ENCODE measurements around the gene OSBP. TPM values are rescaled to one million over a fixed set of nuclear protein-coding genes. Genes with fewer than 3 reads are reported as not detected.

The OSBP gene
- polyA plus RNA-seq, 3 donors: 9.8 to 15.3 (median 11.9) TPM

GRCh38 chr11:59559886-59560285 lies 55.7 kb downstream of the OSBP start:
- Mint-ChIP-seq H3K27me3 (ENCODE audit: low read depth in 3 of 3) (peaks cover 34 to 45% (median 40%) of the 10 kb centered on the region in 3 donors), H3K36me3 (peaks cover 0 to 3% of the 10 kb centered on the region in 2 donors), H3K9me3 (peaks cover 0 to 11% (median 2%) of the 10 kb centered on the region in 7 donors), H3K4me1 (peaks cover 53% of the 10 kb centered on the region), H3K4me3 (peak overlapping the region; percentile 85 to 98), H3K27ac (no peak overlapping the region)
- H3K79me2 ChIP-seq (ENCODE audit: insufficient read depth, low read length): no peaks in the 10 kb centered on the region
- H2AFZ ChIP-seq (ENCODE audit: insufficient read depth, low read depth, low read length, poor library complexity, severe bottlenecking): no peak overlapping the region
- no peak for TF ChIP-seq CTCF (IDR thresholded peaks at IDR 0.05)
- 73% methylated on average over 7 of the region's 8 CpGs for WGBS (ENCODE audit: insufficient coverage)
- intact Hi-C loops (cut with micrococcal nuclease): loop anchor here in 1 of 2 donors (10.0 kb wide), 1 partner anchor 105 kb away; the partner anchor contains the start of gene PATL1
- no peak for DNase-seq
- H3K36me3 ChIP-seq (replicated peaks in 1 of 2; ENCODE audit: control insufficient read depth in 1 of 2, insufficient read depth in 2 of 2, low read length in 2 of 2): no peaks in the 10 kb centered on the region
- peaks cover 42 to 51% of the 10 kb centered on the region in 2 donors for H3K4me1 ChIP-seq (ENCODE audit: control insufficient read depth in 1 of 2, insufficient read depth in 2 of 2, low read length in 2 of 2)
- peak overlapping the region; percentile 49 for H3K9ac ChIP-seq (ENCODE audit: insufficient read depth, low read length, poor library complexity, severe bottlenecking)
- no peaks in the 10 kb centered on the region for H4K20me1 ChIP-seq (ENCODE audit: insufficient read depth, low read length)
- peaks cover 16 to 35% of the 10 kb centered on the region in 2 donors for H3K27me3 ChIP-seq (ENCODE audit: control insufficient read depth in 2 of 2, insufficient read depth in 2 of 2, low read length in 2 of 2)
- H3K27ac ChIP-seq (ENCODE audit: low read depth in 1 of 2, low read length in 2 of 2): no peak overlapping the region
- H3K9me3 ChIP-seq (replicated peaks in 1 of 2; ENCODE audit: control insufficient read depth in 1 of 2, insufficient read depth in 1 of 2, low read length in 2 of 2): no peaks in the 10 kb centered on the region
- H3K4me3 ChIP-seq (replicated peaks in 1 of 3; ENCODE audit: low read depth in 2 of 3, low read length in 3 of 3): peak overlapping the region in 2 of 3 experiments; percentile 80 to 86
- H3K4me2 ChIP-seq (replicated peaks; ENCODE audit: extremely low read depth, low read length, poor library complexity, severe bottlenecking): peak overlapping the region; percentile 88

- Histone ChIP-seq H3K27ac (ENCODE audit: low read depth in 1 of 2, low read length in 2 of 2) (no peak overlapping the region), H3K4me2 (replicated peaks; ENCODE audit: extremely low read depth, low read length, poor library complexity, severe bottlenecking) (peak overlapping the region; percentile 72), H3K36me3 (replicated peaks in 1 of 2; ENCODE audit: control insufficient read depth in 1 of 2, insufficient read depth in 2 of 2, low read length in 2 of 2) (no peaks in the 10 kb centered on the region), H3K27me3 (ENCODE audit: control insufficient read depth in 2 of 2, insufficient read depth in 2 of 2, low read length in 2 of 2) (peaks cover 16 to 35% of the 10 kb centered on the region in 2 donors), H3K4me3 (replicated peaks in 1 of 3; ENCODE audit: low read depth in 2 of 3, low read length in 3 of 3) (peak overlapping the region in 1 of 3 experiments; percentile 64), H3K9ac (ENCODE audit: insufficient read depth, low read length, poor library complexity, severe bottlenecking) (no peak overlapping the region), H4K20me1 (ENCODE audit: insufficient read depth, low read length) (no peaks in the 10 kb centered on the region), H3K4me1 (ENCODE audit: control insufficient read depth in 1 of 2, insufficient read depth in 2 of 2, low read length in 2 of 2) (peaks cover 44 to 58% of the 10 kb centered on the region in 2 donors), H2AFZ (ENCODE audit: insufficient read depth, low read depth, low read length, poor library complexity, severe bottlenecking) (no peak overlapping the region), H3K9me3 (replicated peaks in 1 of 2; ENCODE audit: control insufficient read depth in 1 of 2, insufficient read depth in 1 of 2, low read length in 2 of 2) (peaks cover 0 to 6% of the 10 kb centered on the region in 2 donors), H3K79me2 (ENCODE audit: insufficient read depth, low read length) (no peaks in the 10 kb centered on the region)
- H3K4me1 Mint-ChIP-seq: peaks cover 57% of the 10 kb centered on the region
- peaks cover 36 to 49% (median 42%) of the 10 kb centered on the region in 3 donors for H3K27me3 Mint-ChIP-seq (ENCODE audit: low read depth in 3 of 3)
- 30% methylated on average over 4 of the region's 7 CpGs for WGBS (ENCODE audit: insufficient coverage)
- intact Hi-C loops (cut with micrococcal nuclease): no loop called here
- H3K4me3 Mint-ChIP-seq: peak overlapping the region in 1 of 2 donors; percentile 90
- peaks cover 0 to 3% of the 10 kb centered on the region in 2 donors for H3K36me3 Mint-ChIP-seq
- TF ChIP-seq CTCF (IDR thresholded peaks at IDR 0.05): no peak
- DNase-seq: no peak
- peak overlapping the region in 1 of 7 donors; percentile 53 for H3K27ac Mint-ChIP-seq
- H3K9me3 Mint-ChIP-seq: peaks cover 2 to 18% (median 10%) of the 10 kb centered on the region in 7 donors
Measured at GRCh38 chr11:59558270-59558643, 57.3 kb downstream of the OSBP start.

Data from CD14-positive monocyte (primary cell).